Cortex of kidney (tissue), 1 donor: ENCODE data around the gene KCNQ1OT1.

Source experiments
- DNase-seq: peaks from one replicate; lab custom pipeline; 2025; lab: John Stamatoyannopoulos, UW

The KCNQ1OT1 gene

DNA sequence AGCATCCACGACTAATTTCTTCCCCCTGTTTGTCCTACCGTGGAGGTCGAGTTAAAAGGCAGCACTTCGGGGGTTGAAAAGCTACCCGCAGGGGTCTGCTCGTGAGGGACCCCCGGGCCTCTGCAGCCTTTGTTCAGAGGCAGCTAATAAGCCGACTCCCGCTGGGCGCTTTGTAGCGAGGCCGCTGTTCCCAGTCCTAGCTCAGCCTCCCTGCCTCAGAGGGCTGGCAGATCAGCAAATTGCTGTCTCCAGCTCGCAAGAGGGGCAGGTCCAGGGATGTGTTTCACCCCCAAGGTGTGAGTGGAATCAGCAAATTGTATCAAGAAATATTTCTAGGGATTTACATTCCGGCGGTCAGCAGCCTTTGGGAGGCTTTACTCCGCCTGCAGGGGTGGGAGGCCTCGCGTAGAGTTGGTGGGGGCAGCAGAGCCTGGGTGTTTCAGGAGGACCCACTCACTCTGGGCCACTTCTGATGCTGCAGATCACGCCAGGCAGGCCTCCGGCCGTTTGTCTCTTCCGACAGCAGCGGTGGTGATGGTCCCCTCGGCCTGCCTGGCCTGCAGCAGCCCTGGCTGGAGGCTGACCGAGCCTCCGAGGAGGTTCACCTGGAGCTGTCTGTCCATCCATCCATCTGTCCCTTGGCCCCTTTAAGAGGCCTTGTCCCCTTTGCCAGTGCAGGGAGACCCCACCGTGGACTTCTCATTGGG, 21.6 kb upstream of the KCNQ1OT1 start:
- DNase-seq: no peak

DNA sequence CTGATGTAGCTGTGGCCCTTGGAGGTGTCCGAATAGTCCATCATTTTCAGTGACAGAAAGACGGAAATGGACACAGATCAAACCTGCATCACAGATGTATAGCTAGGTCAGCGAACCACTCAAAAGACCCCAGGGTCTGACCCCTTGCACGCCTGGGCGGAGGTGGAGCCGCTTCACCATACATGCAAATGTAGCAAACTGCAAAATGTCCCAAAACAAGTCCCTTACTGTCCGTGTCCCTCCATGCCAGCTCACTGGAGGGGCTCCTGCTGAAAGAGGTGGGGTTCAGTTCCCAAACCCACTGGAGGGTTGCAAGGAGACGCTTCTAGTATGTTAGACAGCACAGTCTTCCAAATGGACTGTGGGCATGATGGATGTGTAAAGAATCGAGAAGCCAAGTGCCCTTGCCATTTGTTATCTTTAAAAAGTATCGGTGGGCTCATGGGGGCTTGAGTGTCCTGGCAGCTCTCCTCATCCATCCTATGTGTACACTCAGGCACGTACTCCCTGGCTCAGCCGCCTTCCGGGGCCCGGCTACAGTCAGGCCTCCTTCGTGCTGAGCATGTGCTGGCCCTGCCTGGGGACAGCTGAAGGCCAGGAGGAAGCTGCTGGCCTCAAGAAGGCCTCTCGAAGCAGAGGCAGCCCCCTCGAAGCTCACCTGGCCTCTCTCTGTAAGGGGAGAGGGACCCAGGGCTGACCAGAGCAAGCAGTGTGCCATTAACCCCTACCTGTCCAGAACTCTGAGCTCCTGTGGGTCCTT, 20.2 kb upstream of the KCNQ1OT1 start:
- DNase-seq: no peak

DNA sequence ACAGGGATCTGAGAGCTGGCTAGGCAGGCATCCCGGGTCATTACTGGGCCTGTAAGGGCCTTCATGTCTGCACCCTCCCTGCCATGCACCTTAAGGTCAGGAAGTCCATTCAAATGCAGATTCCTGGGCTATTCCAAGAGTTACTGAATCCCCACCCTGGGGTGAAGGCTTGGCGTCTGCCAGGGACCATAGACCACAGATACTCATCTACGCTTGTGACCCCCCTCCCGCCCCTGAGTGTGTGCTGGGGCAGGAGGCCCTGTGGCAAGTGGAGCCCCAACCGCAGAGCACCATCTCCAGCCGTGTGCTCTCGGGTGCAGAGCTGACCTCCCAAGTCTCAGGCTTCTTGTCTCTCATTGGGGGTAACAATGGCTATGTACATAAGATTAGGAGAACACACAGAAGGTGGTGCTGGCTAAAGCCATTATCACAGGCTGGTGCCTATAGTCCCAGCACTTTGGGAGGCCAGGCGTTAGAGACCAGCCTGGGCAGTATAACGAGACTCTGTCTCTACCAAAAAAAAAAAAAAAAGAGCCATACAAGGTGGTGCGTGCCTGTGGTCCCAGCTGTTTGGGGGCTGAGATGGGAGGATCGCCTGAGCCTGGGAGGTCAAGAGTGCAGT, 19.1 kb upstream of the KCNQ1OT1 start:
- no peak for DNase-seq

DNA sequence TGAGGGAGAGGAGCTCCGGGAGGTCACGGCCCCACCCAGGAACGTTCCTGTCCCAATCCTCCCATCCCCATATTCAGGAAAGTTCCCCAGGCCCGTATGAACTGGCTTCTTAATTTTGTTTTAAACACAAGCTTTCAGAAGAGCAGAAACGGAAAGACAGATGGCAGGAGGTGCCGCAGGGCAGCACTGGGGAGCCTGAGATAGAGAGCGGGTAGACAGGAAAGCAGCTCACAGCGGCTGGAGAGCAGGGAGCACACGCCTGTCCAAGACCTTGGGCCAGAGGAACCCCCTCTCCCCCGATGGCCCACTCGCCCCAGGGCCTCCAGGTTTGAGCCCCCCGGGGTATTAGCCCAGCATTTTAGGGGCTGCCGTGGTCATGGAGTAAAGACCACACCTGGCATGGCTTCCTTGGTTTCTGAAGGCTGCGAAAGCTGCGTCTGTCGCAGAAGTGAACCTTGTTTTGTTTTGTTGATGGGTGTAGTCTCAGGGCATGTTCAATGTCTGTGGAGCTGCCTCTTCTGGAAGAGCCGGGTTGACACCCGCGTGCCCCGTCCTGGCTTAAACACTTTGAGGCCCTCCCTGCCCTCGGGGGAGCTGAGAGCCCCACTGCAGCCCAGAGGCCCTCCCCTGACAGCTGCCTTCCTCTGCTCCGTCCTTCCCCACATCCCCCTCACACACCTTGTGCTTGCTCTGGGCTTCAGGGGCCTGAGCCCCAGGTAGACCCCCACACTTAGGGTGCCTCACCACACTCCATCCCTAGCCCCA, 17.9 kb upstream of the KCNQ1OT1 start:
- DNase-seq: no peak

DNA sequence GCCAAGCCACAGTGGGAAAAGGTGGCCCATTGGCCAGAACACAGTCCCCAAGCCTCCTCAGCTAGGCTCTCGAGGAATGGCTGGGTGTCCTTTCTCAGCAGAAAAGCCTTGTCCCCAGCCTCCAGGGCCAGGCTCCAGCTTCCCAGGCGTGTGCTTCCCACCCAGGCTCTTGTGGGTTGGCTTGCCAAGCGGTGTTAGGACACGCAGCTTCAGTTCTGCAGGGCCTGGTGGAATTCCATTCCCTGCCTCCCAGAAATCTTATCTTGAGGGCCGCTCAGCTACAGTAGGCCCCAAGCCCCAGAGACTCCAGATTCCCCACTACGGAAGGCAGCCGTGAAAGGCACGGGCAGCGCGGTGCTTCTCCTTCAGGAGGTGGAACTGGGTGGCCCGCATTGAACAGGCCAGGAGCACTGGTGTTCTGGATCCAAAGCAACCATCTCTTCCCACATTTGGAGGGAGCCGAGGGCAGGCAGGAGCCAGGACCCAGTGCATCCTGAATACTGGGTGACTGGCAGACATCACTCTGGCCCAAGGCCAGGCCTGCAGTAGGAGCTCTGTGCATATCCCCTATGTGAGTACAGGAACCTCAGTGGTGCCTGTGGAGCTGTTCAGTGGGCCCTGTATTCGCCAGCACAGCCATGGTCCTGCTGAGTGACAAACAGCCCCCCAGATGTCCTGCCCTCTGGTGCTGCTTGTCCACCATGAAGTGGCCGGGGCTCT, 16.7 kb upstream of the KCNQ1OT1 start:
- DNase-seq: no peak

DNA sequence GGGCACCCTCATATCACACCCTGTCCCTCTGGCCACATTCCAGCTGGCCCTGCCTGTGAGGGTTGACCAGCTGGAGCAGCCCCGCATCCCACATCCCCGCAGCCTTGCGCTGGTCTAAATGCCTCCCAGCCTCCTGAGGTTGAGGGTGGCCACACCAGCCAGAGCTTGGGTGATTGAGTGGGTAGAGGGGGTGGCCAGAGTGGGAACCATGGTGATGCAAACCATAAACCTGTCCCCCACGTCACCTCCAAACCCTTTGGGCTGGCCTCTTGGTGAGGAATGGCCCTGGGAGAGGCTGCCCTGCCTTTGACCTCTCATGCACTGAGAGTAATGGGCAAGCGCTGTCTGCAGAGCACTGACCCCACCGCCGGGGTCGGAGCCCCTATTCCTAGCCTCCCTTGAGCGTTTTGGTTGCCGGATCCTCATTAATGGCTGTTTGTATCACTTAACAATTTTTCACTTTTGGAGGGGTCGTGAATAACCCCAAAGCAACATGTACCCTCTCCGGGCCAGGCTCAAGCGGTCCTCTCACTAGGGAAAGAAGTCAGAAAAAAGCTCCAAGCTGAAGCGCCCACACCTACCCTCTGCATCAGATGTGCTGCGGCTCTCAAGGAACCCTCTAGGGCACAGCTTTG, 16.0 kb upstream of the KCNQ1OT1 start:
- no peak for DNase-seq

DNA sequence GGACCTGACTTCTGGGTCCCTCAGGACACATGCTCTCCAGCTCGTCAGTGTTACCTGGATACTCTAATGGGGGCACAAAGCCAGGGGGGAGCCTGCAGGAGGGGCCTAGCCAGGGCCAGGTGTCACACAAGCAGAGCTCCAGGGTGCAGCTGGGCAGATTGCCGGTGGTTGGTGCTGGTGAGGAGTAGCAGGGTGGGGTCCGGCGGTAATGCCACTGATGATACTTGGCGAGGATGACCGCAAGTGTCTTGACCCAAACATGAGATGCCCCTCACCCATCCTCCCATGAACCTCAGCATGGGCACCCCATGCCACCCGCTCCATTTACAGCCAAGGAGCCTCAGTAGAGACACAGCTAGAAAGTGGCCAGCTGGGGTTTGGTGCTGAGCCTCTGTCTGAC, 15.1 kb upstream of the KCNQ1OT1 start:
- no peak for DNase-seq

DNA sequence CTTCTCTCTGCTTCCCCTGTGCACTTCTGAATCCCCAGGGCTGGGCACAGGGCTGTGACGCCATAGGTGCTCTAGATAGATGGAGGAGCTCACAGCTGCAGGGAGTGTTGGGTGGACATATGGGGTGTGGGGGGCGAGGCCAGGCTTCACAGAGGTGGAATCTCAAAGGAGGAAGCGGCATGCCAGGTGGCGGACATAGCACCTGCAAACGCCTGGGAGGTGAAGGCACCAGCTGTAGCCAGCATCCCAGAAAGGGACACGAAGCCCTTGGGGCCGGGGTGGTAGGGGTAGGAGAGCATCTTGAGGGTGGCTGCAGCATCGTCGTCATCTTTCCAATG, 14.6 kb upstream of the KCNQ1OT1 start:
- DNase-seq: no peak

DNA sequence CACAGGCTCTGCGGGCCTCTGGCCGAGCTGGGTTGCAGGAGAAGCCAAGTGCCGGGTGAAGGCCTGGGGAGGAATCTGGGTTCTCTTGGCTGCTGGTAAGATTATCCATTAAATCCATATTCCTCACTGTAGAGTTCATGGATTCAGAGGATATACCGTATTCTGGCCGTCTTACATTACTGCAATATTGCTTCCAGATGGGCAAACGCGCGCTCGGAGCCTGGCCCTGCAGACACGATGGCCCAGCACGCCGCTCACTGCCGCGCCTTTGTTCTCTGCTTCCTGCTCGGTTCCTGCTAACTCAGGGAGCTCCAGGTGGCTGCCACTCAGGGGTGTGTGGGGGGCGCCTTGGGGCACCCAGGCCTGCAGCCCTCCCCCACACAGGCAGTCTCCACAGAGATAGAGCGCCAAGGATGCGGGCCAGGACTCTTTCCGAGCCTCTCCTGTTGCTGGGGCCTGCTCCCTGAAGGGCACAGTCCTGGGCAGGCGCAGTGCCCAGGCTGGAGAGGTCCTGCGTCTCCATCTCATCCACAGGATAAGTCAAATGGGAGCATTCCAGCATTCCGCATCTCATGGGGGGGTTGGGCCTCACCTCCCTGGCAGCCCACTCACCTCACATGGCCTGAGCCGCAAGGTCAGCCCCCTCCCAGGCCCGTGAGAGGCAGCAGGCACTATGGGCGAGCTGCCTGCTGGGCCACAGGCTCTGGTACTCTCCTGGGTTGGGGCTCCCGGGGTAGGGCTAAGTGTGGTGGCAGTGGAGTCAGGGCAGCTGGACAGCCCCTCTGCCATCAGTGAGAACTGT, 14.1 kb upstream of the KCNQ1OT1 start:
- DNase-seq: no peak

DNA sequence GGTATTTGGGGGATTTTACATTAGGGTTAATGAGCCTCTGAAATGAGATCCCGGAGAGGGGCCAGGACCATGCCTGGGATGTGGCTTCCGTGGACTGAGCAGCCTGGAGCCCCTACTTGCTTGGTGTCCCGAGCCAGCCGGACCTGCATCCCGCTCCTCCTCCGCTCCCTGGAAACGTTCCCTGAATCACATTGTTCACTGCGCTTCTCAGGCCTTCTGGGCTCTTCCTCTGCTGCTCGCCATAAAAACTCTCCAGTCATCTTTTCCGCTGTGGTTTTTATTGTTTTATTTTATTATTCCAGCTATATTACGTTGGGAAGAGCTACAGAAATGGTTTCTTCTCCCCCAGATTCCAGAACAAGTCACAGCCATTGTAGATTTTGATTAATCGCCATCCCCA, 13.3 kb upstream of the KCNQ1OT1 start:
- no peak for DNase-seq

DNA sequence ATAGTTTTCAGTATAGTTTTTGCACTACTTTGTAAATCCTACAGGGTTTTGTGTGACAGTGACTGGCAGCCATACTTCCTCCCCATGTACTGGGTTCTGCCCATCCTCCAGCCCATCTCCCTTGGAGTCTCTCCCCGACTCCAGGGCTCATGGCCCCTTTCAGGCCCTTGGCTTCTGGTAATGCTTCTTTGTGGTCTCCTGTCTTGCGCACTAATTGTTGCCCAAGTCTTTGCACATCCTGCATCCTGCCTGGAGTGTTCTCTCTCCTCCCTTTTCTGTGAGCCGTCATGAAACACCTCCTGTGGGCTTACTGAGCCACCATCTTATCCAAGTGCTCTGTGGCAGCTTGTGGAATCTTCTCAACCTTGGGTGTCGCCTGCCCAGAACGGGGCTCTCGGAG, 11.4 kb upstream of the KCNQ1OT1 start:
- DNase-seq: no peak

DNA sequence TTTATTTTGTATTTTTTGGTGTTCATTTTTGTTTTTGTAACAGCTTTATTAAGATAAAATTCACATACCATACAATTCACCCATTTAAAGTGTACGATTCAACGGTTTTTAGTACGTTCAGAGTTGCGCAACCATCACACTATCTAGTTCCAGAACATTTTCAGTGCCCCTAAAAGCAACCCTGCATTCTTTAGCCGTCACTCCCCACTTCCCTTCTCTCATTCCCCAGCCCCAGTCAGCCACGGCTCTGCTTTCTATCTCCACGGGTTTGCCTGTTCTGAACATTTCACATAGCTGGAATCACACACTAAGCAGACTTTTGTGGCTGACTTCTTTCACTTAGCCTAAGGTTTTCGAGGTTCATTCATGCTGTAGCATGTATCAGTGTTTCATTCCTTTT, 9.6 kb upstream of the KCNQ1OT1 start:
- no peak for DNase-seq

DNA sequence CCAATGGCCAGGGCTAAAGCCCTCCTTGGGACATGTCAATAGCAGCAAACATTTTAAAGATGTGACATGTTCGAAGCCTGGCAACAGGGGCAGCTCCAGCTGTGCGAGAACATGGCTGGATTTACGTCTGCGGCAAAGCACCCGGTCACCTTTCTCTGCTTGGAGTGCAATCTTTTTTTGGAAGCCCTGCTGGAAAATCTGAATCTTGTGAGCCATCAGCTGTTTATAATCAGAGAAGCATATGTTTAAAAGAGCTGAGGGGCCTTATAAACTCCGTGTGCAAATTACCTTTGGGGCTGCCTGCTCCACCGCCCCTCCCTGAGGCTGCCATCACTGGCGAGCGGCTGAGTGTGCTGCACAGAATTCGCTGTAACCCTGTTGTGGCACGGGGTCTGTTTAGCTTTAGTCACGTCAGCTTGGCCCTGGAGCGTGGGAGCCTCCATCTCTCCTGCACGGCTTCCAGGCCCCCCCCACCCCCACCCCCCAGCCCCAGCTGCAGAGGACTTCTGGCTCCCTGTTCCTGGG, 9.0 kb upstream of the KCNQ1OT1 start:
- DNase-seq: no peak

DNA sequence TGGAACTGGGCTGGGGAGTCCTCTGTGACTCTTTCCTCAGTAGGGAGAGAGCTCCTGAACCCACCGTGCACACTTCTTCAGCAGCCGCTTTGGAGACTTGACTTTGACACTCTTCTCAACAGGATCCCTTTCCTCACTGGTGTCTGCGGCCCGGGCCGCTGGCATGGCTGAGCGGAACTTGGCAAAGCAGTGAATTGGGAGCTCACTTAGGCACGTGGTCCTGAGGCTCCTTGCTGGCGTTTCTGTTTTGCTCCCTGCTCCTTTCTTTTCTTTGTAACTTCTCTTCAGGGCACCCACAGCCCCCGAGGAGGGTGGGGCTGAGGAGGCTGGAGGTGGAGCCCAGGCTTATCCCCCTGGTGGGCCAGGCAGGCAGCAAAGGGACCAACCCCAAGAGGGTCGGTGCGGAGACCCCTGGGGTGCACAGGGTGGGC, 8.4 kb upstream of the KCNQ1OT1 start:
- no peak for DNase-seq

DNA sequence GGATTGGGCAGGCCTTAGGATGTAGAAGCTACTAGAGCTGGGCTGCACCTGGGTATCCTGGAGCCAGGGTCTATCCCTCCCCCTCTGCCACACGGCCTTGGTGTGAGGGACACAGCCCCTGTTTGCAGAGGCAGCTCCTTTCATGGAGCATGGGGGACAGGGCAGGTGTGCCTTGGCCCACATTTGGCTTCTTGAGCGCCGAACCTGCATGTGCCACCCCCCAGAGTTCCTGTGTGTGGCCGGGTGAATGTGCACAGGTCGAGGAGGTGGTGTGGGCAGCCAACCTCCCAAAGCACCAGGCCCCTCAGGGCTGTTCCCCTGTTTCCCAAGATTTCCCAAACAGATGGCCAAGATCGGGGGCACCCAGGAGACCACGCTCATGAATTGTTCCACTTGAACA, 7.9 kb upstream of the KCNQ1OT1 start:
- DNase-seq: no peak

DNA sequence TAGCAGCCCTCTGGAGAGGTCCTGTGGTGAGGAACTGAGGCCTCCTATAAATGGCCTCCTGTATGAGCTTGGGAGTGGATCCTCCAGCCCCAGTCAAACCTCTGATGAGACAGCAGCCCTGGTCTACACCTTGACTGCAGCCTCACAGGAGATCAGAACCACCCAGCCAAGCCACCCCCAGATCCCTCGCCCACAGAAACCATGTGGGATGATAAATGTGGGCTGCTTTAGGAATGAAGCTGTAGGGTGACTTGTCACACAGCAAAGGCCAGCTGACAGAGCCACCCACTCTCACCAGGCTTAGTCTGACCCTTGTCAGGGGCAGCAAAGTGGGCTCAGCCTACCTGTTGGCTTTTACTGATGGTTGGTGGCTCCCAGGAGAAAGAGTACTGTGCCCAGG, 6.5 kb upstream of the KCNQ1OT1 start:
- no peak for DNase-seq

DNA sequence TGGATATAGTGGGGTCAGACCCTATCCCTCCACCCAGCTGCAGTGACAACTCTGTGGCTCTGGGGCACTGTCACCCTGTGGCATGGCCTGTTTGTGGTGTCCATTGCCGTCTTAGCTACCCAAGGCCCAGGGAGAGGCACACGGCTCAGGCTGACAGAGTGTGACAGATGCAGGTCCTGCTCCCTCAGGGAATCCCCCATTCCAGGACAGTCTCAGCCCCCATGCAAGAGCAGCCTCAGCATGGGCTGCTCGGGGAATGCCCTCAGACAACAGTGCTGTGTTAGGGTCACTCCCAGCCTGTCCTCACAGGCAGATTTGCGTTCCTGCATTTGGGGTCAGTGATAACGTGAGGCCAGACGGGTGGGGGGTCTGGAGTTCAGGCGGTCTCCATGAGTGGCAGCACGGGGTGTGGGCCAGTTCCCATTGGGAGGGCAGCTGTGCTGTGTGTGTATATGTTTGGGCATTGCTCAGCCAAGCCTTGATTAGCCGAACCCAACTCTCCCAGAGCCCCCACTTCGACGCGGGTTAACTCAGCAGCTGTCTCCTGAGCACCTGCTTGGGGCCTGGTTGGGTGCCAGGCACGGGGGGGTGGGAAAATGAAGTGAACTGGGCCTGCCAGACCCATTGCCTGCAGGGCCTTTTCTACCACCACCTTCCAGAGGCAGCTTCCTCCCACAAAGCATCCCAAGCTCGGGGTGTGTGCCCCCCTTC, 5.3 kb upstream of the KCNQ1OT1 start:
- no peak for DNase-seq

DNA sequence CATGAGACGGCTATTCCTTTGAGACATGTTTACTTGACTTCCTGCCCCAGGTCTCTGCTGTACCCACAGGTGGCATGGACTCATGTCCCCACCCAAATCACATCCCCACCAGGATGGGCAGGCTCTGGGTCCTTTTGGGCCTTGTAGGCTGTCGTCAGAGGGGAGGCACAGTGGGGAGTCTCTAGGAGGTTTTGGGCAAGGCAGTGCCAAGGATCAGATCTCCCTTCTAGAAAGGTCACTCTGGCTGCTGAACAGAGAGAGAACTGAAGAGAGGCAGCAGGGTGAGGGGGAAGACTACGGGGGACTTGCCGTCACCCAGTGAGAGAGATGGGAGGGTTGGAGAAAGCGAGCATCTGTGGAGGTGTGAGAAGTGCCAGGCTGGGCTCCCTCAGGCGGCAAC, 4.6 kb upstream of the KCNQ1OT1 start:
- DNase-seq: no peak

DNA sequence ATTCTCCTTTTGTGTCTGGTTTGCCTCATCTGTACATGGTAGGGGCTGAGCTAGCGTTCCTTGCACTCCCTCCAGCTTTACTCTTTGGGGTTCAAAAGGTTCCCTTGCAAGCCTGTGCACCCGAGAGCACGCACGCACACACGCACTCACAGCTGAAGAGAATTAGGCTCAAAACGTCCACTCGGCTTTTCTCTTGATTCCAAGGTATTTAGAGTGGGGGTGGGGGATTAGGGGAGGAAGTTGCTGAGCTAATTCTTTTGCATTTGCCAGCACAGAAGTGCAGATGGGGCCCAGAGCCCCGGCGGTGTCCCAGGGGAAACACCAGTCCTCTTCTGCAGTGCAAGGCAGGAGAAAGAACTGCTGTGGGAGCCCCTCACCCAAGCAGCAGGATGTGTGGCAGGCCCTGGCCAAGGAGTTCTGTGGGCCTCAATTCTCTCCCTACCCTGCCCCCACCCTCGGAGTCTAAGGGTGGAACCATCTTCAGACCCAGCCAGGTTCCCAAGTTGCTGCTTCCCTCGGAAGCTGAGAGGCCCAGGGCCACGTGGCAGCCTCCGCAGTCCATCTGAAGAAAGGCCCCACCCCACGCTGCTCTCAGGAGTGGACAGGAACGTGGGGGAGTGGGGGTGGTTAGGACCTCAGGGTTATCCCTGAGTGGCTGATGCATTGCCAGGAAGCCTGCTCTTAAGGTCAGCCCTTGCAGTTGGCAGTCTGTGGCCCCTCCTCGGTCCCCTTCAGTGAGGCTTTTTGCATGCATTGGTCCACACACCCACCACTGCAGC, 3.8 kb upstream of the KCNQ1OT1 start:
- DNase-seq: no peak
